ENCODE measurements around the gene UBAC2.

DNA sequence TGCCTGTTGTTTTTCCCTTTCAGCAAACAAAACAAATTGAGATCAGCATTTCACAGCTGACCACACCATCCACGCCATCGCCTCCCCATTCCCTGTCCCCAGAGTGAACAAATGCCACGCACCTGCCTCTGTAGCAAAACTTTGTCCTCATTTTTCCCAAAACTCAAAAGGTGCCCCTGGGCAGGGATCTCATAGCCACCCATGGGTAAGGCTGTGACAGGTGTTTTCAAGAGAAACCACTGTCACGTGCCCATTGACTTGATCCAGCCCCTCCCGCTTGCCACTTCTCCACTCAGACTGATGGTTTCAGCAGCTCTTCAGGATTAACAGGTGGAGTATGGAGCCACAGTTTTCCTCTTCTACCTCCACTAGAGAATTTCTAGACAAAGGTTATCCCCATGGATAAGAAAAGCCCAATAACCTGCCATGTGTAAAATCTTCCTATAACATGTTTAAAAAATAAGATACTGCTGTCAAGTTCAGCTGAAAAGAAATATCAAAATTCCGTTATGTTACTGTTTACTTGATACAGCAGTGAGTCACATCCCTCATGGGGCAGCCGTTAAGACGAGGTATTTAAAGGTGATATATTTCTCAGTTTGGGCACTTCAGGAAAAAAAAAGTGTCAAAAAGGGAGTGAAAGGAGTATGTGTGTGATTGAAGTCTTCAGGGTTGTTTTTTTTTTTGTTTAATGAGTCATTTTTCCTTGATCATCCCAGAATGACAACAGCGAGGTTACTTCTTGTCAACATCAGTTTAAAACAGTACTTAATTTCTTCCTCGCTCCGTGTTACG is 170.0 kb downstream of the UBAC2 start:
- TF ChIP-seq, protein P1, sequence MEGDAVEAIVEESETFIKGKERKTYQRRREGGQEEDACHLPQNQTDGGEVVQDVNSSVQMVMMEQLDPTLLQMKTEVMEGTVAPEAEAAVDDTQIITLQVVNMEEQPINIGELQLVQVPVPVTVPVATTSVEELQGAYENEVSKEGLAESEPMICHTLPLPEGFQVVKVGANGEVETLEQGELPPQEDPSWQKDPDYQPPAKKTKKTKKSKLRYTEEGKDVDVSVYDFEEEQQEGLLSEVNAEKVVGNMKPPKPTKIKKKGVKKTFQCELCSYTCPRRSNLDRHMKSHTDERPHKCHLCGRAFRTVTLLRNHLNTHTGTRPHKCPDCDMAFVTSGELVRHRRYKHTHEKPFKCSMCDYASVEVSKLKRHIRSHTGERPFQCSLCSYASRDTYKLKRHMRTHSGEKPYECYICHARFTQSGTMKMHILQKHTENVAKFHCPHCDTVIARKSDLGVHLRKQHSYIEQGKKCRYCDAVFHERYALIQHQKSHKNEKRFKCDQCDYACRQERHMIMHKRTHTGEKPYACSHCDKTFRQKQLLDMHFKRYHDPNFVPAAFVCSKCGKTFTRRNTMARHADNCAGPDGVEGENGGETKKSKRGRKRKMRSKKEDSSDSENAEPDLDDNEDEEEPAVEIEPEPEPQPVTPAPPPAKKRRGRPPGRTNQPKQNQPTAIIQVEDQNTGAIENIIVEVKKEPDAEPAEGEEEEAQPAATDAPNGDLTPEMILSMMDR (IDR thresholded peaks at IDR 0.05): no peak
- TF ChIP-seq POLR2A (IDR thresholded peaks at IDR 0.05) (no peak), EP300 (IDR thresholded peaks at IDR 0.05) (no peak)

Measured in sigmoid colon (tissue), 4 donors.